HUDEP-2 (cell line): ENCODE measurements around the gene GPX2.
A peak's percentile ranks its signal among the peaks of the same experiment; 100 is the strongest.
"Not testable (repeated sequence)": the region's sequence is repeated elsewhere in the genome, so short reads cannot be mapped to it uniquely, and the experiment has no call there.

Source experiments
- DNase-seq, 76 experiments: peaks; one replicate each; lab custom pipeline; 2025; ENCODE audit not compliant: unreplicated experiment in 76 of 76; lab: John Stamatoyannopoulos, UW

GPX2 gene

GRCh38 chr14:64915797-64916196 is 26.7 kb downstream of the GPX2 start:
- peak in 1 of 76 experiments; percentile 13 for DNase-seq

GRCh38 chr14:64915029-64915424 is 27.5 kb downstream of the GPX2 start:
- DNase-seq: no peak

GRCh38 chr14:64914237-64915028 is 28.1 kb downstream of the GPX2 start, which contains the start of gene CHURC1:
CHURC1 (plus strand) TSS chr14:64914455; CDS start chr14:64914496, 41 bp downstream.
- peak in 75 of 76 experiments; percentile 63 to 99 (median 98) for DNase-seq

GRCh38 chr14:64913477-64913876 is 29.1 kb downstream of the GPX2 start:
- DNase-seq: not testable (repeated sequence)

- DNase-seq: peak in 13 of 76 experiments; percentile 1 to 35 (median 15)
These were observed 30.3 kb downstream of the GPX2 start for GRCh38 chr14:64912261-64912660.

- DNase-seq: peak in 10 of 76 experiments; percentile 1 to 13 (median 9)
These were observed 31.6 kb downstream of the GPX2 start for GRCh38 chr14:64910847-64911495.

- no peak for DNase-seq
These were observed 36.5 kb downstream of the GPX2 start for GRCh38 chr14:64906022-64906421.

- DNase-seq: peak in 22 of 76 experiments; percentile 1 to 46 (median 24)
These were observed 42.6 kb downstream of the GPX2 start for GRCh38 chr14:64899958-64900357.

- peak in 40 of 76 experiments; percentile 2 to 69 (median 46) for DNase-seq
These were observed 50.6 kb downstream of the GPX2 start for GRCh38 chr14:64891839-64892375.

GRCh38 chr14:64891173-64891838 is 51.2 kb downstream of the GPX2 start:
- DNase-seq: no peak

- no peak for DNase-seq
These were observed 53.2 kb downstream of the GPX2 start for GRCh38 chr14:64889352-64889751.
